HG03064 (cell line): ENCODE measurements around the gene UGDH.
"Not testable (repeated sequence)": the region's sequence is repeated elsewhere in the genome, so short reads cannot be mapped to it uniquely, and the experiment has no call there.

ENCODE experiments used
- ATAC-seq: cut with Tn5 transposase; IDR thresholded peaks from one replicate; pipeline ENCODE4 v1.9.1; 2021; ENCODE audit warnings: low read depth; ENCODE audit not compliant: unreplicated experiment

The UGDH gene

GRCh38 chr4:39527296-39528060, at the start of gene UGDH:
TSS of gene UGDH (minus strand) at chr4:39527439. CDS start at chr4:39521512, 5,927 bp downstream.
- peak; percentile 93 for ATAC-seq

DNA sequence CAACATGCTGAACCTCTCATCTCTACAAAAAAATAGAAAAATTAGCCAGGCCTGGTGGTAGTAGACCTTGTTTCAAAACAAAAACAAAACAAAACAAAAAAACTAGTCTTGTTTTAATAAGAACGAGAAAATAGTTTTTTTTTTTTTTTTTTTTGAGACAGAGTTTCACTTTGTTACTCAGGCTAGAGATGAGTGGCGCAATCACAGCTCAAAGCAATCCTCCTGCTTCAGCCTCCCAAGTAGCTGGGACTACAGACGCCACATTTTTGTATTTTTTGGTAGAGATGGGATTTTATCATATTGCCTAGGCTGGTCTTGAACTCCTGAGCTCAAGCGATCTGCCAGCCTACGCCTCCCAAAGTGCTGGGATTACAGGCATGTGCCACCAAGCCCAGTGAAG, 47.7 kb upstream of the UGDH start:
- no peak for ATAC-seq

- ATAC-seq: no peak
Measured at GRCh38 chr4:39571504-39571903, 44.3 kb upstream of the UGDH start.

DNA sequence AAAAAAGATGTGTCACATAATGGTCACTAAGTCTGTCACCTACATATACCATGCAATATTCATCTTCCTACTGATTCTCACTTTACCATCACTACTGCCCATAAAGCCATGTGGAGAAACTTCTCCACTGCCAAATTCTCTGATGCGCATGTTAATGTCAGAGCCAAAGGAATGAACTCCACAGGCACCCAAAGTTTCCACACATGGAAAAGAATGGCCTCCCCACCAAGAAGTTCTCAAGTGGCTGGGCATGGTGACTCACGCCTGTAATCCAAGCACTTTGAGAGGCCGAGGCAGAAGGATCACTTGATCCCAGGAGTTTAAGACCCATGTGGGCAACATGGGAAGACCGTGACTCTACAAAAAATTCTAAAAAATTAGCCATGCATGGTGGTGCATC, 43.8 kb upstream of the UGDH start:
- no peak for ATAC-seq

- ATAC-seq: no peak
Measured at GRCh38 chr4:39569209-39569608, 42.0 kb upstream of the UGDH start.

DNA sequence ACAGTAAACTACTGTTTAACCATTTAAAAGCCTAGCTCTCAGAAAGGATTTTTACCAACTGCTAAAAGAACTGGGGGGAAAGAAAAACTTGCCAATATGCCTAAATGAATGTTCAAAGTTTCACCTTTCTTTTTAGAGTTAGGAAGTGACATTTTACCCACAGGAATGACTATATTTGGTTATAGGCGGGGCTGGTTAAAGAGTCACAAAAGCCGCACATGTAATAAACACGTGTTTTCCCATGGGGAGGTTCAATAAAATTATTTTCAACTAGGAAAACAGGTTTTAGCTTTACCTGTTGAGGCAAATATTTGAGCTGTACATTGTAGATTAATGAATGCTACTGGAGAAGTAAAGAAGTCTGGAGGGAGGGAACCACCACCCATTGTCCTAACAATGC, 41.6 kb upstream of the UGDH start:
- ATAC-seq: no peak

DNA sequence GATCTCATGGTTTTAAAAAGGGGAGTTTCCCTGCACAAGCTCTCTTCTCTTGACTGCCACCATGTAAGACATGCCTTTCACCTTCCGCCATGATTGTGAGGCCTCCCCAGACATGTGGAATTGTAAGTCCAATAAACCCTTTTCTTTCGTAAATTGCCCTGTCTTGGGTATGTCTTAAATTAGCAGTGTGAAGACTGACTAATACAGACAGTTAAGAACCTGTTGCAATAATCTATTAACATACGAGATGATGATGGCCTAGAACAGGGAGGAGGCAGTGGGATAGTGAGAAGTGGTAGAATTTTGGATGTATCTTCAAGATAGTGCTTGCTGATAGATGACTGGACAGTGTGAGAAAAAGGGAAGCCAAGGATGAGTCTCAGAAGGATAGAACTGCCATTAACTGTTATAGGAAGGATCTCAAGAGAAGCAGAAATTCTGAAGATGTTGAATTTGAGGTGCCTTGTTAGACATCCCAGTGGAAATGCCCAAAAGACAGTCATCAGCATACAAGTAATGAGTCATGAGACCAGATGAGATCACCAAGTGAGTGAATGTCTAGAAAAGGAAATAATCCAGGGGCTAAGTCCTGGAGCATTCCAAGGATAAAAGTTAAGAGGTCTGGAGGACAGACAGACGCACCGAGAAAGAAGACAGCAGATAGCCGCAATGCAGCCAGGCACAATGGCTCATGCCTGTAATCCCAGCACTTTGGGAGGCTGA, 38.8 kb upstream of the UGDH start:
- ATAC-seq: no peak

GRCh38 chr4:39563346-39563847, 36.2 kb upstream of the UGDH start:
- ATAC-seq: no peak

- ATAC-seq: no peak
Measured at GRCh38 chr4:39562792-39563191, 35.6 kb upstream of the UGDH start.

DNA sequence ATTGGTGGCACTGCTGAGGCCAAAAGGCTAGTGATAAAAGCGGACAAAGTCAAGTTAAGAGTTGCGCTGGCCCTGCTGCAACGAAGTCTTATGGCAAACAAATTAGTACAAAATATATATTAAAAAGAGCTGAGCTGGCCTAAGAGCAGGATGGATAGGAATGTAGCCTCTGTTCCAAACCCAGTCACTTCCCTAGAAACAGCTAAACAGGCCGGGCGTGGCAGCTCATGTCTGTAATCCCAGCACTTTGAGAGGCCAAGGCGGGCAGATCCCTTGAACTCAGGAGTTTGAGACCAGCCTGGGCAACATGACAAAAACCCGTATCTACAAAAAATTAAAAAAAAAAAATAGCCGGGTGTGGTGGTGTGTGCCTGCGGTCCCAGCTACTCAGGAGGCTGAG, 32.4 kb upstream of the UGDH start:
- ATAC-seq: no peak

DNA sequence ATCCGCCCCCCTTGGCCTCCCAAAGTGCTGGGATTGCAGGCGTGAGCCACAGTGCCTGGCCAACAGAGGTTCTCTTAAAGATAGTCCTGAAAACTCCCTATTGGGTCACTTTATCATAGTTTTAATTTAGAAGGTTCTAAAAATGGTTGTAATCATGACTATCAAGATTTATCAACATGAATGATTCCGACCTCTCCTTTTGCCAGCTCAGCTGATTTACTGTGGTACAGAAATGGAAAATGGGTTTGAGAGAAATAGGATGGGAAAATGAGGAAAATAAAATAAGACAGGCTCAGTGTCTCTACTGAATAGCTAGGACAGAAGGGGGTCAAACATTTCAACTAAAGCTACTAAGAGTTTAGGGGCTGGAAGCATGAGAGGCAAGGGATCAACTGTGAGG, 28.2 kb upstream of the UGDH start:
- ATAC-seq: no peak

DNA sequence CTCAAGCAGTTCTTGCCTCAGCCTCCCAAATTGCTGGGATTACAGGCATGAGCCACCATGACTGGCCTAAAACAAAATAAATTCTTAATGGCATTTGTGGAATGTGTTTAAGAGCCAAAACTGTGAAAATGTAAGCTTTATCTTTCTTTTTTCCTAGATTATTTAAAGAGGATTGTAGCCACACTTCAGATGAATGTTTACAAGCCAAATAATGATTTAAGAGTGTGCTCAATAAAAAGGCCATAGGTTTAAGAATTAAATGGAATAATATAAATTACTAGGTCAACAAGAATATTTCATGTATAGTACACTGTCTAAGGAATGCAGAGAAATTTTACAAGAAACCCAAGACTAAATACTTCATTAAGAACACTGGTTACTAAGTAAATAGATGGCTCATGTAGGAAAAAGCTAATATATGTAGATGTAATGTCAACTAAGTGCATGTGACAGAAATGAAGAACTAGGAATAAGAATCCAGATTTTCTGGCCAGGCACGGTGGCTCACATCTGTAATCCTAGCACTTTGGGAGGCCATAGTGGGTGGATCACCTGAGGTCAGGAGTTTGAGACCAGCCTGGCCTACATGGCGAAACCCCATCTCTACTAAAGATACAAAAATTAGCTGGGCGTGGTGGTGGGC, 21.3 kb upstream of the UGDH start:
- no peak for ATAC-seq

DNA sequence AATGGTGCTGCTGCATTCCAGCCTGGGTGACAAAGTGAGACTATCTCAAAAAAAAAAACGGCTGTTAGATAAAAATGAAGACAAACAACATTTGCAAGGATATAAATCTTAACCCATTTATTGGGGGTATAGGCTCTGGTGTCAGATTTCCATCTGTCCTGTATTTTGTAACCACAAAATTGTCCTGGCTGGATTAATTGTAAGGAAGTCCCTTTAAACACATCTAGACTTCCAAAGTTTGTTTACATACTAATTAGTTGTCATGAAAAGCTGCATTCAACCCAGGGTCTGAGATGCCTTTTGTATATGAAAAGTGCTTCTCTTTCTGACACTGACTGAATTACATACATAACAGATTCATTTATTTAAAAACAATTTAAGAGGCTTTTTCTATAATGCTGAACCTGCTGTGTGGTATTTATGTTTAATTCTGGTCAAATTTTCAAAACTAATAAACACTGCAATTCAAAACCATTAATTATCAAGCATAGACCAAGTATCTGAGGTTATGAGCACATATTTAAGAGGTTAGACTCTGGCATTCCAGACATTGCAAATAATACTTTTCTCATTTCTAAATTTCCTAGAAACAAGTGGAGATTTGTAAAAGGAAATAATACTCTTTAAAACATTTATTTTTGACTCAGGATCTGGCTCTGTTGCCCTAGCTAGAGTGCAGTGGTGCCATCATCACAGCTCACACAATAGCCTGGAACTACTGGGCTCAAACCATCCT, 17.5 kb upstream of the UGDH start:
- no peak for ATAC-seq

- not testable (repeated sequence) for ATAC-seq
Measured at GRCh38 chr4:39544080-39544479, 16.8 kb upstream of the UGDH start.

GRCh38 chr4:39543034-39543433, 15.8 kb upstream of the UGDH start:
- ATAC-seq: no peak

GRCh38 chr4:39542611-39543012, 15.4 kb upstream of the UGDH start:
- ATAC-seq: no peak

- ATAC-seq: no peak
Measured at GRCh38 chr4:39541987-39542610, 14.9 kb upstream of the UGDH start.

- ATAC-seq: no peak
Measured at GRCh38 chr4:39539089-39539611, 11.9 kb upstream of the UGDH start.

DNA sequence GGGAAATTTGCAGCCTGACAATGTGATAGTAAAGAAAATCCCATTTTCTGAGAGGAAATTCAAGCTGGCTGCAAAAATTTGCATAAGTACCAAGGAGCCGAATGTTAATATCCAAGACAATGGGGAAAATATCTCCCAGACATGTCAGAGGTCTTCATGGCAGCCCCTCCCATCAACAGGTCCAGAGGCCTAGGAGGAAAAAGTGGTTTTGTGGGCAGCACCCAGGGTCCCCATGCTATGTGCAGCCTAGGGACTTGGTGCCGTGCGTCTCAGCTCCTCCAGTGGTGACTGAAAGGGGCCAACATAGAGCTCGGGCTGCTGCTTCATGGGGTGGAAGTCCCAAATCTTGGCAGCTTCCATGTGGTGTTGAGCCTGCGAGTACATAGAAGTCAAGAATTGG, 6.3 kb upstream of the UGDH start:
- no peak for ATAC-seq

DNA sequence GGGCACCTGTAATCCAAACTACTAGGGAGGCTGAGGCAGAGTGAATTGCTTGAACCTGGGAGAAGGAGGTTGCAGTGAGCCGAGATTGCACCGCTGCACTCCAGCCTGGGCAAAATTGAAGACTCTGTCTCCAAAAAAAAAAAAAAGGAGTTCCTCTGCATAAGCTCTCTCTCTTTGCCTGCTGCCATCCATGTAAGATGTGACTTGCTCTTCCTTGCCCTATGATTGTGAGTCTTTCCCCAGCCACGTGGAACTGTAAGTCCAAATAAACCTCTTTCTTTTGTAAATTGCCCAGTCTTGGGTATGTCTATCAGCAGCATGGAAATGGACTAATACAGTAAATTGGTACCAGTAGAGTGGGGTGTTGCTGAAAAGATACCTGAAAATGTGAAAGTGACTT, 5.0 kb upstream of the UGDH start:
- ATAC-seq: not testable (repeated sequence)
